K562 (cell line): ENCODE results near the gene EPB41L3. TPM values are rescaled to one million over a fixed set of nuclear protein-coding genes. Genes with fewer than 3 reads are reported as not detected.

Source experiments
- ATAC-seq: fragments of 200-7000 bp; cut with Tn5 transposase; 3 replicates; pipeline ENCODE4 v1.9.1; 2020; ENCODE audit warnings: moderate library complexity
- BruUV-seq: library from RNA; stranded (reverse); fragments of 400-500 nt; replicated peaks from 2 replicates; lab custom pipeline; 2021; lab: Mats Ljungman, UMichigan
- CTCF ChIA-PET: fragments of 300-600 bp; formaldehyde crosslinking; extraction: SDS; loops from one replicate; lab custom pipeline; 2021; ENCODE audit warnings: low intra/inter-chr PET ratio; lab: Yijun Ruan, JAX
- POLR2A ChIA-PET: fragments of 300-600, 350-650 bp; sonication (Branson Sonifier 250); formaldehyde crosslinking; extraction: SDS; loops from one replicate; lab custom pipeline; 2021; ENCODE audit warnings: antibody characterized with exemption, inconsistent platforms; lab: Yijun Ruan, JAX
- DNase-seq, 4 experiments: peaks; one replicate each; pipeline versions ENCODE4 v3.0.0 to v3.0.0-alpha.2; 2011 to 2018; ENCODE audit warnings: low spot score in 3 of 4, mixed read lengths in 3 of 4; ENCODE audit errors: extremely low read depth in 1 of 4
- FAIRE-seq: peaks from 2 replicates; lab custom pipeline; 2011; peaks lifted over from hg19 to GRCh38; lab: Jason Lieb, UNC
- H2AFZ ChIP-seq: 2 replicates; pipeline ENCODE4 v1.6.0; 2011; ENCODE audit warnings: low read depth, low read length, control low read depth, inconsistent platforms
- H3K27ac ChIP-seq: fragments of 200-600 bp; 3 replicates; pipeline ENCODE4 v1.8.0; 2011; ENCODE audit warnings: low read depth, mild to moderate bottlenecking, control low read depth, inconsistent platforms, low read length, moderate library complexity, mixed read lengths; ENCODE audit errors: extremely low read depth
- H3K27me3 ChIP-seq, 2 experiments: fragments of 300-600 bp in 1 of 2; 2 replicates in 1 of 2; 3 replicates in 1 of 2; pipeline versions ENCODE4 v1.6.0 to v1.8.0; 2011; ENCODE audit warnings: inconsistent platforms in 2 of 2, low read length in 2 of 2, mild to moderate bottlenecking in 1 of 2, mixed read lengths in 1 of 2, moderate library complexity in 1 of 2; ENCODE audit not compliant: control insufficient read depth in 2 of 2, insufficient read depth in 2 of 2
- H3K36me3 ChIP-seq: fragments of 300-600 bp; 3 replicates; pipeline ENCODE4 v1.8.0; 2011; ENCODE audit warnings: mild to moderate bottlenecking, low read length, inconsistent platforms; ENCODE audit not compliant: control insufficient read depth, insufficient read depth
- H3K4me1 ChIP-seq, 2 experiments: fragments of 200-600 bp in 1 of 2; replicated peaks in 1 of 2; 2 replicates in 1 of 2; 3 replicates in 1 of 2; pipeline versions ENCODE4 v1.5.1 to v1.8.0; 2011; ENCODE audit warnings: inconsistent platforms in 2 of 2, low read length in 2 of 2, mild to moderate bottlenecking in 1 of 2, mixed read lengths in 1 of 2, moderate library complexity in 1 of 2; ENCODE audit not compliant: control insufficient read depth in 2 of 2, insufficient read depth in 2 of 2
- H3K4me2 ChIP-seq: 2 replicates; pipeline ENCODE4 v1.6.1; 2011; ENCODE audit warnings: low read length, control low read depth, inconsistent platforms, mixed read lengths; ENCODE audit not compliant: insufficient read depth
- H3K4me3 ChIP-seq: fragments of 200-600 bp; sonication (generic), shearing (Covaris generic); 2 replicates; pipeline ENCODE4 v1.5.1; 2016; ENCODE audit warnings: control low read depth, inconsistent platforms
- H3K79me2 ChIP-seq: fragments of 200-600 bp; 3 replicates; pipeline ENCODE4 v1.8.0; 2011; ENCODE audit warnings: low read length, inconsistent platforms; ENCODE audit not compliant: control insufficient read depth, insufficient read depth
- H3K9ac ChIP-seq, 2 experiments: 2 replicates each; pipeline versions ENCODE4 v1.6.0 to v1.6.1; 2011; ENCODE audit warnings: low read depth in 2 of 2, low read length in 2 of 2, control low read depth in 1 of 2, inconsistent platforms in 1 of 2, mild to moderate bottlenecking in 1 of 2, mixed read lengths in 1 of 2; ENCODE audit not compliant: insufficient read depth in 1 of 2
- H3K9me1 ChIP-seq: one replicate; pipeline ENCODE4 v1.6.0; 2011; ENCODE audit warnings: inconsistent platforms, mild to moderate bottlenecking, low read length, moderate library complexity; ENCODE audit not compliant: control insufficient read depth, insufficient read depth
- H3K9me3 ChIP-seq: replicated peaks from 2 replicates; pipeline ENCODE4 v1.5.1; 2011; ENCODE audit warnings: low read depth, low read length, inconsistent platforms; ENCODE audit not compliant: control insufficient read depth, insufficient read depth
- H4K20me1 ChIP-seq: replicated peaks from 2 replicates; pipeline ENCODE4 v1.6.1; 2011; ENCODE audit warnings: low read length, inconsistent platforms, mixed read lengths; ENCODE audit not compliant: control insufficient read depth, insufficient read depth
- KLF6 ChIP-seq: fragments of 250-450 bp; sonication (Bioruptor Pico); IDR thresholded peaks from 2 replicates; pipeline ENCODE4 v1.4.0; 2020; ENCODE audit warnings: mild to moderate bottlenecking, moderate library complexity, borderline replicate concordance
- MXI1 ChIP-seq: IDR thresholded peaks from 2 replicates; pipeline ENCODE4 v1.6.1; 2011; ENCODE audit warnings: low read depth, mild to moderate bottlenecking, improper control_type of control experiment, low read length
- PML ChIP-seq: IDR thresholded peaks from 2 replicates; pipeline ENCODE4 v1.6.1; 2012; ENCODE audit warnings: low read length, inconsistent platforms
- RHOXF2B ChIP-seq: fragments of 250-450 bp; sonication (Bioruptor Pico); conservative IDR thresholded peaks from 2 replicates; pipeline ENCODE4 v1.5.1; 2021
- TCF7L2 ChIP-seq: fragments of 150-350 bp; IDR thresholded peaks from 2 replicates; pipeline ENCODE4 v1.6.1; 2016; ENCODE audit warnings: low read depth, mild to moderate bottlenecking, low read length, moderate library complexity
- TSC22D4 ChIP-seq: fragments of 450-650 bp; IDR thresholded peaks from 2 replicates; pipeline ENCODE4 v1.6.1; 2016; ENCODE audit warnings: missing genetic modification characterization, missing biosample characterization, control low read depth
- ZNF3 ChIP-seq: fragments of 250-450 bp; sonication (Bioruptor Pico); IDR thresholded peaks from 2 replicates; pipeline ENCODE4 v1.5.0; 2021; ENCODE audit warnings: mild to moderate bottlenecking, moderate library complexity
- WGBS: fragments of 100-300 bp; shearing (Covaris generic); methylation state at CpG from one replicate; pipeline ENCODE4 v1.1.6; 2016; ENCODE audit warnings: low coverage, mixed read lengths; ENCODE audit not compliant: insufficient coverage; ENCODE audit errors: missing lambda C conversion rate; 5-methylcytosine and 5-hydroxymethylcytosine counted together
- in situ Hi-C: fragments of 300-500 bp; cut with MboI; formaldehyde crosslinking; loops from 4 replicates; pipeline ENCODE4 v1.15.0; 2018; ENCODE audit warnings: inconsistent platforms, mixed read lengths
- intact Hi-C: fragments of 100-400 bp; cut with micrococcal nuclease; formaldehyde crosslinking; loops from 2 replicates; pipeline ENCODE4 v1.14.2; 2022
- polyA plus RNA-seq, 8 experiments: library from polyadenylated mRNA; depleted of rRNA in 4 of 8; stranded (reverse) in 5 of 8; unstranded in 3 of 8; fragments of >200 nt; fragmentation: Nextera tagmentation in 2 of 8; fragmentation: Illumina TruSeq in 1 of 8; extraction: Ambion mirVana in 2 of 8; extraction: Trizol in 1 of 8; gene quantifications; 2 replicates each; pipeline versions ENCODE4 v1.2.1 to v1.2.3, GENCODE V29; 2011 to 2014; ENCODE audit warnings: inconsistent platforms in 1 of 8, missing spikeins in 1 of 8
- total RNA-seq, 7 experiments: library from RNA; depleted of rRNA in 6 of 7; stranded (reverse); fragments of >200 nt in 6 of 7; fragmentation: Illumina TruSeq in 2 of 7; extraction: Trizol in 2 of 7; gene quantifications; 2 replicates each; pipeline versions ENCODE4 v1.2.1 to v1.2.3, GENCODE V29; 2011 to 2021; ENCODE audit warnings: low replicate concordance in 1 of 7
- TF ChIP-seq, protein P1 (sequence below): fragments of 450-650 bp; IDR thresholded peaks from 2 replicates; pipeline ENCODE4 v1.6.1; 2014; ENCODE audit warnings: low read depth, mild to moderate bottlenecking, moderate library complexity, borderline replicate concordance

EPB41L3 gene
- total and polyA plus RNA-seq, 9 of the 15 experiments (the other 6 are each of a cell fraction or from before 2014, with no cell fraction given) = 0.44 to 0.49 TPM; not detected in 7

DNA sequence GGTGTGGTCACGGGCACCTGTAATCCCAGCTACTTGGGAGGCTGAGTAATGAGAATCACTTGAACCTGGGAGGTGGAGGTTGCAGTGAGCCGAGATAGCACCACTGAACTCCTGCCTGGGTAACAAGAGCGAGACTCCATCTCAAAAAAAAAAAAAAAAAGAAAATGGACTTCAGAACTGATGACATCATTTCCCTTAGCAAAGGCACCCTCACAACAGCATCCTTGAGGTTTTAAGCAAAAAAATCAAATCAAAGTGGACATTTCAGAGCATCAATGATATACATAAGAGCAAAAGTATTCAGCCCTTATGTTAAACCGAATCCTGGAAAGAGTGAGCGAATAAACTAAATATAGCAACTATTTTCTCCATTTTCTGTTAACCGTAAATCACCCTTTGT, 45.3 kb downstream of the EPB41L3 start:
- H3K9me1 ChIP-seq = no peaks in the 10 kb centered on the region
- in situ Hi-C loops = no loop called here
- ATAC-seq (no peak), FAIRE-seq (no peak), DNase-seq (no peak)
- H3K4me2 ChIP-seq = no peak overlapping the region
- H3K27me3 ChIP-seq = no peaks in the 10 kb centered on the region
- WGBS = 4% methylated on average over 6 of the region's 6 CpGs
- TF ChIP-seq MXI1 = no peak
- TF ChIP-seq, protein P1, sequence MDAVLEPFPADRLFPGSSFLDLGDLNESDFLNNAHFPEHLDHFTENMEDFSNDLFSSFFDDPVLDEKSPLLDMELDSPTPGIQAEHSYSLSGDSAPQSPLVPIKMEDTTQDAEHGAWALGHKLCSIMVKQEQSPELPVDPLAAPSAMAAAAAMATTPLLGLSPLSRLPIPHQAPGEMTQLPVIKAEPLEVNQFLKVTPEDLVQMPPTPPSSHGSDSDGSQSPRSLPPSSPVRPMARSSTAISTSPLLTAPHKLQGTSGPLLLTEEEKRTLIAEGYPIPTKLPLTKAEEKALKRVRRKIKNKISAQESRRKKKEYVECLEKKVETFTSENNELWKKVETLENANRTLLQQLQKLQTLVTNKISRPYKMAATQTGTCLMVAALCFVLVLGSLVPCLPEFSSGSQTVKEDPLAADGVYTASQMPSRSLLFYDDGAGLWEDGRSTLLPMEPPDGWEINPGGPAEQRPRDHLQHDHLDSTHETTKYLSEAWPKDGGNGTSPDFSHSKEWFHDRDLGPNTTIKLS = no peak
- no peak for TF ChIP-seq TSC22D4 (tag)
- no peak for TF ChIP-seq RHOXF2B (CRISPR knock-in tag)
- no peak for TF ChIP-seq PML
- TF ChIP-seq TCF7L2 = no peak
- no peak for TF ChIP-seq ZNF3 (CRISPR knock-in tag)
- TF ChIP-seq KLF6 (CRISPR knock-in tag) = no peak
- H3K79me2 ChIP-seq = no peaks in the 10 kb centered on the region
- H3K9ac ChIP-seq = no peak overlapping the region
- ChIA-PET POLR2A (no interaction called here), CTCF (no interaction called here)
- no TSS peak for BruUV-seq
- H3K4me1 ChIP-seq = no peaks in the 10 kb centered on the region
- H4K20me1 ChIP-seq = no peaks in the 10 kb centered on the region
- no peak overlapping the region for H3K27ac ChIP-seq
- no peak overlapping the region for H2AFZ ChIP-seq
- intact Hi-C loops = no loop called here
- H3K36me3 ChIP-seq = no peaks in the 10 kb centered on the region
- H3K9me3 ChIP-seq = no peaks in the 10 kb centered on the region
- no peak overlapping the region for H3K4me3 ChIP-seq
